ENCODE data around the gene SH3RF3.

DNA sequence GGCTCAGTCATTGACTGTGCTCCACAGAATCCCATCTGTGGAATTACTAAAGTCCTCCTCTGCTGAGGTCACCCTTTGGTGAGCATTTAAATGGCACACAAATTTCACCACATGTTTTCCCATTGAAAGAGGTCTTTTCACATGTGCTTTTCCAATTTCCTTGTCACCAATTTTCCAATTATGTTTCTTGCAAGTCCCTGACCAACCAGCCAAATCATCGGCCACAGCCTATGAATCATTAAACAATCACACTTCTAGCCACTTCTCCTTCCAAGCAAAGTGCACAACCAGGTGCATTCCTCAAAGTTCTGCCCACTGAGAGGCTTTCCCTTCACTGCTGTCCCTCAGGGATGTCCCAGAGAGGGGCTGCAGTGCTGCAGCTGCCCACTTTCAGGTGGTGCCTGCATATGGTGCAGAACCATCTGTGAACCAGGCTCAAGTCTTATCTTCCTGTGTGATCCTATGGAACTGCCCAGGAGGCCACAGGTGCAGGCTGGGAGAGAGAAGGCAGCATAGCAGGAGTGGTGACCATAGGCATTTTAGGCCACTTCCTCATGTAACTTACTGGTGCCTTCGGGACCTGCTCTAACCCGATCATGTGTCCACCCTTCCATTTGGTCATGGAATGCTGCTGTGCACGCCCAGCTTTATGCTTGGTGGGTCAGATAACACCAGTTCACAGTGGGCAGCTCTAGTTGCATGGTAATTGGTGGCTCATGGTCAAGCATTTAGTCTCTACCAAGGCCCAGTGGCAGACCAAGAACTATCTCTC lies 331.7 kb downstream of the SH3RF3 start:
- TF ChIP-seq POLR2AphosphoS5 (IDR thresholded peaks at IDR 0.05) (no peak), POLR2A (IDR thresholded peaks at IDR 0.05) (no peak)
- TF ChIP-seq, protein P1, sequence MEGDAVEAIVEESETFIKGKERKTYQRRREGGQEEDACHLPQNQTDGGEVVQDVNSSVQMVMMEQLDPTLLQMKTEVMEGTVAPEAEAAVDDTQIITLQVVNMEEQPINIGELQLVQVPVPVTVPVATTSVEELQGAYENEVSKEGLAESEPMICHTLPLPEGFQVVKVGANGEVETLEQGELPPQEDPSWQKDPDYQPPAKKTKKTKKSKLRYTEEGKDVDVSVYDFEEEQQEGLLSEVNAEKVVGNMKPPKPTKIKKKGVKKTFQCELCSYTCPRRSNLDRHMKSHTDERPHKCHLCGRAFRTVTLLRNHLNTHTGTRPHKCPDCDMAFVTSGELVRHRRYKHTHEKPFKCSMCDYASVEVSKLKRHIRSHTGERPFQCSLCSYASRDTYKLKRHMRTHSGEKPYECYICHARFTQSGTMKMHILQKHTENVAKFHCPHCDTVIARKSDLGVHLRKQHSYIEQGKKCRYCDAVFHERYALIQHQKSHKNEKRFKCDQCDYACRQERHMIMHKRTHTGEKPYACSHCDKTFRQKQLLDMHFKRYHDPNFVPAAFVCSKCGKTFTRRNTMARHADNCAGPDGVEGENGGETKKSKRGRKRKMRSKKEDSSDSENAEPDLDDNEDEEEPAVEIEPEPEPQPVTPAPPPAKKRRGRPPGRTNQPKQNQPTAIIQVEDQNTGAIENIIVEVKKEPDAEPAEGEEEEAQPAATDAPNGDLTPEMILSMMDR (IDR thresholded peaks at IDR 0.05) = no peak

All from breast epithelium (tissue), 3 donors.